Ovary (tissue), 3 donors: ENCODE results near the gene ARMC8.

Experiments used
- EP300 ChIP-seq: sonication (generic); formaldehyde crosslinking; IDR thresholded peaks from one replicate; pipeline ENCODE4 v1.6.1; 2017; ENCODE audit warnings: antibody characterized with exemption
- POLR2A ChIP-seq: fragments of 450-650 bp; IDR thresholded peaks from one replicate; pipeline ENCODE4 v1.6.1; 2017; ENCODE audit warnings: antibody characterized with exemption, mild to moderate bottlenecking, moderate library complexity
- TF ChIP-seq, protein P1 (sequence below), 3 donors: fragments of 450-650 bp in 2 of 3; fragments of 200-600 bp in 1 of 3; IDR thresholded peaks; one replicate each; pipeline versions ENCODE4 v1.5.1 to v1.8.0; 2016 to 2022; ENCODE audit warnings: antibody characterized with exemption in 3 of 3, mild to moderate bottlenecking in 1 of 3
- donor health status: DM: no; HTN: no; CAD: no.

DNA sequence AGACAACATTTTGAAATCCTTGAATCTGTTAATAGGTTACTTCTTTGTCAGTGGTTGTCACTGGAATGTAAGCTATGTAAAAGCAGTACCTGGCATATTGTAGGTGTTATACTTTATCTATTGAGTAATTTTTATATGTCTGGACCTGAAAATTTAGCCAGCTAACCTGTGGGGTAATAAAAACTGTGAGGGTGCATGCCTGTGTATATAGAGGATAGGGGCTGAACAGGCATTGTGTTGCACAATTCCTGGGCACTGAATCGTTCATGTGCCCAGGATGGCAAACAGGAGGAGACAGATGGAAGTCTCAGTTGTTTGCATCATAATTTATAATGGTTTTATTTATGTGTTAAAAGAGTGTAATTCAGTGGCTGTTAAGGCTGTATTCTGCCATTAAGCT is 67.1 kb downstream of the ARMC8 start:
- TF ChIP-seq, protein P1, sequence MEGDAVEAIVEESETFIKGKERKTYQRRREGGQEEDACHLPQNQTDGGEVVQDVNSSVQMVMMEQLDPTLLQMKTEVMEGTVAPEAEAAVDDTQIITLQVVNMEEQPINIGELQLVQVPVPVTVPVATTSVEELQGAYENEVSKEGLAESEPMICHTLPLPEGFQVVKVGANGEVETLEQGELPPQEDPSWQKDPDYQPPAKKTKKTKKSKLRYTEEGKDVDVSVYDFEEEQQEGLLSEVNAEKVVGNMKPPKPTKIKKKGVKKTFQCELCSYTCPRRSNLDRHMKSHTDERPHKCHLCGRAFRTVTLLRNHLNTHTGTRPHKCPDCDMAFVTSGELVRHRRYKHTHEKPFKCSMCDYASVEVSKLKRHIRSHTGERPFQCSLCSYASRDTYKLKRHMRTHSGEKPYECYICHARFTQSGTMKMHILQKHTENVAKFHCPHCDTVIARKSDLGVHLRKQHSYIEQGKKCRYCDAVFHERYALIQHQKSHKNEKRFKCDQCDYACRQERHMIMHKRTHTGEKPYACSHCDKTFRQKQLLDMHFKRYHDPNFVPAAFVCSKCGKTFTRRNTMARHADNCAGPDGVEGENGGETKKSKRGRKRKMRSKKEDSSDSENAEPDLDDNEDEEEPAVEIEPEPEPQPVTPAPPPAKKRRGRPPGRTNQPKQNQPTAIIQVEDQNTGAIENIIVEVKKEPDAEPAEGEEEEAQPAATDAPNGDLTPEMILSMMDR (IDR thresholded peaks at IDR 0.05) = no peak
- no peak for TF ChIP-seq POLR2A
- TF ChIP-seq EP300 = no peak
